Measurements from ENCODE around the gene RNASET2. TPM values are rescaled to one million over a fixed set of nuclear protein-coding genes. Genes with fewer than 3 reads are reported as not detected.
"Not testable (repeated sequence)": the region's sequence is repeated elsewhere in the genome, so short reads cannot be mapped to it uniquely, and the experiment has no call there.

RNASET2 gene
- total and polyA plus RNA-seq, 5 donors: 19.4 to 27.2 (median 22.5) TPM

GRCh38 chr6:166954118-166954713, 2.1 kb downstream of the RNASET2 start:
- Histone ChIP-seq H3K4me3 (ENCODE audit: low read length) (no peak overlapping the region), H3K9me3 (ENCODE audit: control insufficient read depth, low read length) (no peaks in the 10 kb centered on the region), H3K4me1 (ENCODE audit: control insufficient read depth, insufficient read depth, low read length) (peaks cover 2% of the 10 kb centered on the region), H3K27me3 (ENCODE audit: control insufficient read depth, insufficient read depth) (no peaks in the 10 kb centered on the region), H3K27ac (ENCODE audit: low read length) (no peak overlapping the region)
- no peak for ATAC-seq
- DNase-seq: no peak
- intact Hi-C loops (cut with DNase I): loop anchor here in 3 of 4 donors (5.0 to 10.0 kb wide), 3 partner anchors 169 to 179 kb away; no protein-coding TSS in a partner anchor
- 86% methylated on average over 6 of the region's 6 CpGs for WGBS

- H3K4me3 ChIP-seq (ENCODE audit: low read length): no peak overlapping the region
- ATAC-seq (no peak), DNase-seq (no peak)
- intact Hi-C loops (cut with DNase I): loop anchor here in 3 of 4 donors (5.0 to 10.0 kb wide), 3 partner anchors 168 to 178 kb away; no protein-coding TSS in a partner anchor
- no peak overlapping the region for H3K27ac ChIP-seq (ENCODE audit: low read length)
- 82% methylated on average over 17 of the region's 17 CpGs for WGBS
- no peaks in the 10 kb centered on the region for H3K9me3 ChIP-seq (ENCODE audit: control insufficient read depth, low read length)
- no peaks in the 10 kb centered on the region for H3K27me3 ChIP-seq (ENCODE audit: control insufficient read depth, insufficient read depth)
- H3K4me1 ChIP-seq (ENCODE audit: control insufficient read depth, insufficient read depth, low read length): peaks cover 2% of the 10 kb centered on the region
These were observed 3.5 kb downstream of the RNASET2 start for GRCh38 chr6:166952567-166953486.

DNA sequence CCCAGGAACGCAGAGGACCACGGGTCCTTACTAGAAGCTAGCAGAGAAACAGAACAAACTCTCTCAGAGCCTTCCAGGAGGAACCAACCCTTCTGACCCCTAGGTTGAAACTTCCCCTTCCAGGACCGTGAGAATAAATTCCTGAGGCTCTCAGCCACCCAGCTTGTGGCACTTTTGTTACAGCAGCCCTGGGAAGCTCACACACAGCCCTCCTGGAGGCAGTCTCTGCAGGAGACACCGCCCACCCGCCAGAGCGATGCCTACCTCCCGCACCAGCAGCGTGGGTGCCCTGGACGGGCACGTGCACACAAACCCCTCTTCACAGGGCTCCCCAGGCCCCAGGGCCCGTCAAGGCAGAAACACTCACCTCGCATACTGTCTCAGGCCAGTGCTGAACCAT, 4.2 kb downstream of the RNASET2 start:
- no peak overlapping the region for H3K4me3 ChIP-seq (ENCODE audit: low read length)
- no peaks in the 10 kb centered on the region for H3K27me3 ChIP-seq (ENCODE audit: control insufficient read depth, insufficient read depth)
- H3K4me1 ChIP-seq (ENCODE audit: control insufficient read depth, insufficient read depth, low read length): peaks cover 2% of the 10 kb centered on the region
- ATAC-seq (no peak), DNase-seq (no peak)
- WGBS: 89% methylated on average over 12 of the region's 12 CpGs
- no peak overlapping the region for H3K27ac ChIP-seq (ENCODE audit: low read length)
- no peaks in the 10 kb centered on the region for H3K9me3 ChIP-seq (ENCODE audit: control insufficient read depth, low read length)
- intact Hi-C loops (cut with DNase I): loop anchor here in 3 of 4 donors (5.0 to 10.0 kb wide), 3 partner anchors 167 to 177 kb away; no protein-coding TSS in a partner anchor

- H3K9me3 ChIP-seq (ENCODE audit: control insufficient read depth, low read length): no peaks in the 10 kb centered on the region
- H3K27ac ChIP-seq (ENCODE audit: low read length): no peak overlapping the region
- DNase-seq: no peak
- WGBS: 79% methylated on average over 3 of the region's 3 CpGs
- intact Hi-C loops (cut with DNase I): loop anchor here in 3 of 4 donors (5.0 to 10.0 kb wide), 3 partner anchors 167 to 177 kb away; no protein-coding TSS in a partner anchor
- no peak for ATAC-seq
- no peaks in the 10 kb centered on the region for H3K27me3 ChIP-seq (ENCODE audit: control insufficient read depth, insufficient read depth)
- peaks cover 2% of the 10 kb centered on the region for H3K4me1 ChIP-seq (ENCODE audit: control insufficient read depth, insufficient read depth, low read length)
- no peak overlapping the region for H3K4me3 ChIP-seq (ENCODE audit: low read length)
These were observed 4.7 kb downstream of the RNASET2 start for GRCh38 chr6:166951670-166952060.

- not testable (repeated sequence) for H3K9me3 ChIP-seq (ENCODE audit: control insufficient read depth, low read length); H3K27me3 ChIP-seq (ENCODE audit: control insufficient read depth, insufficient read depth); H3K4me1 ChIP-seq (ENCODE audit: control insufficient read depth, insufficient read depth, low read length)
- DNase-seq (peak; percentile 70 to 90 (median 84)), ATAC-seq (peak; percentile 40 to 53)
- Histone ChIP-seq H3K4me3 (ENCODE audit: low read length) (peak overlapping the region; percentile 11), H3K27ac (ENCODE audit: low read length) (peak overlapping the region; percentile 73)
- intact Hi-C loops (cut with DNase I): loop anchor here in 3 of 4 donors (5.0 to 10.0 kb wide), 3 partner anchors 166 to 176 kb away; no protein-coding TSS in a partner anchor
- 60% methylated on average over 17 of the region's 17 CpGs for WGBS
These were observed 5.3 kb downstream of the RNASET2 start for GRCh38 chr6:166950892-166951669.

DNA sequence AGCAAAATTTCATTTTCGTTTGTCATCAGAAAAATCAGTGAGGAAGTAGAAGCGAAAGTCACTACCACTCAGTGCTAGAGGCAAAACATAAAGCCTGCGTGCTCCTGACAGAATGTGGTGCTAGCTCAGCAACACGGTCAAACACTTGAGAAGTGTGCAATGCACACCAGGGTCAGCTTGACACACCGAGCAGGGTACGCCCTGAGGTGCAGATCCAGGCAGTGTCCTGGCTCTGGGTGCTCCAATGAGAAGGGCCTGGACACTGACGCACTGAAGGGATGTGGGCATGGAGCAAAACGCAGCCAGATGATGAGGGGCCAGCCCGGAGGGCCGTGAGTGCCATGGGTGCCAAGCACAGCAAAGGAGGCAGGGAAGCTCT, 5.9 kb downstream of the RNASET2 start:
- intact Hi-C loops (cut with DNase I): loop anchor here in 3 of 4 donors (5.0 to 10.0 kb wide), 3 partner anchors 166 to 176 kb away; no protein-coding TSS in a partner anchor
- 91% methylated on average over 10 of the region's 10 CpGs for WGBS

DNA sequence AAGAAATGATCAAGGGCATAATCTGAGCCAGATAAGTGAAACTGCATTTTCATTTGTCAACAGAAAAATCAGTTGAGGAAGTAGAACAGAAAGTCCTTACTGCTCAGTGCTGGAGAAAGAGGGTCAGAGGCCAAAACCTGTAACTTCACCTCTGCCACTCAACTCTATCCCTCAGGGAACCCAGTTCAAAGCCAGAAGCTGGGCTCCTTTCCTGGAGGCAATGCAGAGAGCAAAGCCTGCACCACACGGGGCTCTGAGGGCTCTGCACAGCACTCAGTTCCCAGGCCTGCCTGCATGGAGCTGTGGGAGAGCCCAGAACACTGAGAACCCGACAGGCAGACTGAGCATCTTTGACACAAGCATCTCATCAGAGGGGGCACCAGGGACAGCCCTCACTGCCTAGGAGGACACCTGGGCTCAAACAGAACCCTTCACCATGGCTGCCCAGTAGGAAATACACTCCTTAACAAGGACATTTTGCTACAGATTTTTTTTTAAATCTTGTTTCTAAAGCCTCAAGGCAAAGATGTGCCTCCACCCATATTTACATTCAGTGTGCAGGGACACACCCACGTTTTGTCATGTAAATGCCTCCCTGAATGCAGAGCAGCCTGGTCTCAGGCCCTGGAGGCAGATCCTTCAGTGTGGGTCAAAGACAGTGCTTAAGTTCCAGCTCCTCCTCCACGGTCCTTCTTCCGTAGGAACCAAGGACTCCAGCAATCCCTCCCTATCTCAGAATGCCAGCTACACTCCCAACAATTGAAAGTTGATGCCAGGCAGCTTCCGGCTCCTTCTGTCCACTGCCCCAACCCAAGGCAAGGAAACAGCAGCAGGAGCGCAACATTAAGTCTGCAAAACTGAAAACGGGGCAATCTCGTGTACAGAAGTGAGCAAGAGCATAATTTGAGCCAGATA, 6.6 kb downstream of the RNASET2 start:
- H3K27me3 ChIP-seq (ENCODE audit: control insufficient read depth, insufficient read depth): no peaks in the 10 kb centered on the region
- H3K9me3 ChIP-seq (ENCODE audit: control insufficient read depth, low read length): no peaks in the 10 kb centered on the region
- H3K4me1 ChIP-seq (ENCODE audit: control insufficient read depth, insufficient read depth, low read length): no peaks in the 10 kb centered on the region
- intact Hi-C loops (cut with DNase I): loop anchor here in 3 of 4 donors (5.0 to 10.0 kb wide), 3 partner anchors 165 to 175 kb away; no protein-coding TSS in a partner anchor
- ATAC-seq: peak; percentile 33 to 44
- WGBS: 79% methylated on average over 9 of the region's 9 CpGs
- no peak for DNase-seq
- peak overlapping the region; percentile 4 for H3K27ac ChIP-seq (ENCODE audit: low read length)
- no peak overlapping the region for H3K4me3 ChIP-seq (ENCODE audit: low read length)

More for the DNA sequence above, 5.9 kb downstream of the RNASET2 start:
- DNase-seq (peak in 1 of 3 donors; percentile 46), ATAC-seq (peak; percentile 44 to 45)
- Histone ChIP-seq H3K4me1 (ENCODE audit: control insufficient read depth, insufficient read depth, low read length) (peaks cover under 1% of the 10 kb centered on the region), H3K27ac (ENCODE audit: low read length) (peak overlapping the region; percentile 16), H3K9me3 (ENCODE audit: control insufficient read depth, low read length) (no peaks in the 10 kb centered on the region), H3K4me3 (ENCODE audit: low read length) (no peak overlapping the region), H3K27me3 (ENCODE audit: control insufficient read depth, insufficient read depth) (no peaks in the 10 kb centered on the region)

GRCh38 chr6:166948724-166949123, 7.6 kb downstream of the RNASET2 start:
- intact Hi-C loops (cut with DNase I); H3K27me3 ChIP-seq (ENCODE audit: control insufficient read depth, insufficient read depth); ATAC-seq; H3K4me1 ChIP-seq (ENCODE audit: control insufficient read depth, insufficient read depth, low read length); H3K27ac ChIP-seq (ENCODE audit: low read length); H3K9me3 ChIP-seq (ENCODE audit: control insufficient read depth, low read length); DNase-seq; H3K4me3 ChIP-seq (ENCODE audit: low read length): not testable (repeated sequence)
- WGBS: 93% methylated on average over 6 of the region's 6 CpGs

- Histone ChIP-seq H3K27ac (ENCODE audit: low read length) (no peak overlapping the region), H3K9me3 (ENCODE audit: control insufficient read depth, low read length) (no peaks in the 10 kb centered on the region), H3K4me3 (ENCODE audit: low read length) (no peak overlapping the region), H3K4me1 (ENCODE audit: control insufficient read depth, insufficient read depth, low read length) (no peaks in the 10 kb centered on the region), H3K27me3 (ENCODE audit: control insufficient read depth, insufficient read depth) (no peaks in the 10 kb centered on the region)
- DNase-seq (no peak), ATAC-seq (no peak)
- 82% methylated on average over 5 of the region's 5 CpGs for WGBS
- intact Hi-C loops (cut with DNase I): no loop called here
These were observed 9.1 kb downstream of the RNASET2 start for GRCh38 chr6:166947251-166947650.

DNA sequence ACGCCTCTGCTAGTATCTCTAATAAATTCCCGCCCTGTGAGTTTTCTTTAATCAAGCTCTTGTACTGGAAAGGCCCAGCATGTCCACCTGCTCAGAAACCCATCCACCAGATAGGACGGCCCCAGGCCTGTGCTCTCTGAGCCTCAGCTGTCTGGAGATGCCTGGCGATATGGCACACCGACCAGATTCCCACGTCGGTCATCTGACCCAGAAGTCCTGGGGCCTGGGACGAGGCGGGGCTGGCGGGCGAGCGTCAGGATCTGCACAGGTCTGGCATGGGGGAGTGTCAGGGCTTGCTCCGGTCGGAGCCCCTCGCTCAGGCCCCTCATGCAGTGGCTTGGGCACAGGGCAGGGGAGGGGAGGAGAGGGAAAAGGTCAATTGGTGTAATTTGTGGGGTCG, 10.2 kb downstream of the RNASET2 start:
- Histone ChIP-seq H3K4me1 (ENCODE audit: control insufficient read depth, insufficient read depth, low read length) (no peaks in the 10 kb centered on the region), H3K4me3 (ENCODE audit: low read length) (no peak overlapping the region), H3K27me3 (ENCODE audit: control insufficient read depth, insufficient read depth) (no peaks in the 10 kb centered on the region), H3K9me3 (ENCODE audit: control insufficient read depth, low read length) (no peaks in the 10 kb centered on the region), H3K27ac (ENCODE audit: low read length) (no peak overlapping the region)
- ATAC-seq: no peak
- DNase-seq: peak in 2 of 3 donors; percentile 22 to 49
- WGBS: 95% methylated on average over 16 of the region's 16 CpGs
- intact Hi-C loops (cut with DNase I): no loop called here

Data from right cardiac atrium (tissue), 5 donors.